Middle frontal gyrus (tissue), 1 donor: ENCODE data around the gene MTF1.
A peak's percentile ranks its signal among the peaks of the same experiment; 100 is the strongest.
"Not testable (repeated sequence)": the region's sequence is repeated elsewhere in the genome, so short reads cannot be mapped to it uniquely, and the experiment has no call there.

ENCODE experiments used
- DNase-seq: peaks from one replicate; pipeline ENCODE4 v3.0.0-alpha.2; 2015; ENCODE audit warnings: low spot score; ENCODE audit errors: extremely low spot score

The MTF1 gene

DNA sequence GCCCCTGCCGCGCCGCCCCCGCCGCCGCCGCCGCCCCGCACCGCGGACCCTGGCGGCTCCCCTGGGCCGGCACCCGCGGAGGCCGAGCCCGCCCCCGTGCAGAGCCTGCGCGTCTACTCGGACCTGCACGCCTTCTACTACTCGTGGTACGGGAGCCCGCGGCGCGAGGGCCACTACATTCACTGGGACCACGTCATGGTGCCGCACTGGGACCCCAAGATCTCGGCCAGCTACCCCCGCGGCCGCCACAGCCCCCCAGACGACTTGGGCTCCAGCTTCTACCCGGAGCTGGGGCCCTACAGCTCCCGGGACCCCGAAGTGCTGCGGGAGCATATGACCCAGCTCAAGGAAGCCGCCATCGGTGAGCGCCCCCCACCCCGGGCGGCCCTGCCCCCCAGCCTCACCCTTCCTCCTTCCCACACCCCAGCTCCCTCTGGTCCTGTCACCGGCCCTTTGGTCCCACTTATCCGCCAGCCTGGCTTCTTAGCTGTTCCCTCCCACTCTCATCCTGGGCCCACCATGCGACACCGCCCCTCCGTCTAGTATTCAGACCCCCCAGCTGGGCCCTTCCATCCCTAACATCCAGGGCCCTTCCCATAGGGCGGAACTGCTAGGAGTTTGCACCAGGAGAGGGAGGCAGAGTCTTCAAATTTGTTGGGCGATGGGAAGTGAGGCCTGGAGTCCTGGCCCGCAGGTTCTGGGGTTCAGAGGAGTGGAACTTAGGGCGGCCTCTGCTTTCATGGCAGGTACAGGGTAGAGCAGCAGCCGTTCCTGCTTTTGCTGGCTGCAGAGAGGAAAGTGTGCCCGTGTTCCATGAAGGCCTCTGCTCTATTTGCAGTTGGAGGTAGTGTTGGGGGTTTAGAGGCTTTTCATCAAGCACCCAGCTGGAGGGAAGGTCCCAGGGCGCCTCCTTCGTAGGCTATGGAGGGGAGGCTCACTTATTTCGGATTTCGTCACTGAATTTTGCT lies 64.7 kb downstream of the MTF1 start:
- DNase-seq, result no peak

GRCh38 chr1:37793773-37794371 lies 65.5 kb downstream of the MTF1 start, which contains the start of gene MANEAL:
Gene MANEAL, plus strand, starts transcription at chr1:37793847. Its CDS starts 336 bp downstream, at chr1:37794183.
- DNase-seq, result peak; percentile 12

- no peak for DNase-seq
These were observed 66.3 kb downstream of the MTF1 start for GRCh38 chr1:37792943-37793686.

DNA sequence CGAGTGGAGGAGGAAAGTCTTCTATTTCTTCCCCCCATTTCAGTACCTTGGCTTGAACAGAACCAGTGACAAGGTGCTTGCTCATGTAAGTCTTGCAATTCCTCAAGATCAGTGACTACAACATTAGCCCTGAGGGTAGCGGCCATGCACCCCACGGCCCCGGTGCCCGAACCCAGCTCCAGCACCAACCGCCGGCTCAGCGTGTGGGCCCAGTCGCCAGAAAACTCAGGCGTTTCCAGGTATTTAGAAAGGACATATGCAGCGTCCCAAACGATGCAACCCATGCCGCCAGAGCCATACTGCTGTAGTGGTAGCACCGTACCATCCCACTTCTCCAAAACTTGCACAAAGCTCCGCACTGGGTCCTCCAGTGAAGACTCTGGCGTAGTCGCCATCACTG lies 76.9 kb downstream of the MTF1 start:
- DNase-seq, result no peak

GRCh38 chr1:37778654-37779053 lies 80.7 kb downstream of the MTF1 start:
- no peak for DNase-seq

DNA sequence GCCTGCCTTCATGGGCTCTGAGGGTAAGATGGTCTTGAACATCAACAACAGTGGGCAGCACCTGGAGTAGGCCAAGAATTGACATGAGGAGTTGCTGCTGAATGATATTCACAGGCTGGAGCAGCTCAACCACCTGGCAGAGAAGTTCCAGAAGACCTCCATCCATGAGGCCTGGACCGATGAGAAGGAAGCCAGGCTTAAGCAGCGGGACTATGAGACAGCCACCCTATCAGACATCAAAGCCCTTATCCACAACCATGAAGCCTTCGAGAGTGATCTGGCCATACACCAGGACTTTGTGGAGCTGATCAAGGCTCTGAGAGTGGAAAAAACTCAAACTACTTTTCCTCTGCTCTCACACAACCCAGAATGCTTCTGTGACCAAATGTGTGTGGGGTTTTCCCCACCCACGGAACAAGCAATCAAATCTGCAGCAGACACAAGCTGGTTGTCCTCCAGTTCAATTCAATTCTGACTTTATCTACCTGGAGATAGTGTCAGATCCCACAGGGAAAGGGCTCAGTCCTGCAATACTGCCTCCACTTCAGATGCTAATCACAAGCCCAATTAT lies 82.4 kb downstream of the MTF1 start:
- no peak for DNase-seq

GRCh38 chr1:37771440-37771839 lies 88.0 kb downstream of the MTF1 start:
- DNase-seq, result not testable (repeated sequence)

- DNase-seq, result no peak
These were observed 91.9 kb downstream of the MTF1 start for GRCh38 chr1:37767488-37767887.

GRCh38 chr1:37765916-37766664 lies 93.3 kb downstream of the MTF1 start:
- no peak for DNase-seq

DNA sequence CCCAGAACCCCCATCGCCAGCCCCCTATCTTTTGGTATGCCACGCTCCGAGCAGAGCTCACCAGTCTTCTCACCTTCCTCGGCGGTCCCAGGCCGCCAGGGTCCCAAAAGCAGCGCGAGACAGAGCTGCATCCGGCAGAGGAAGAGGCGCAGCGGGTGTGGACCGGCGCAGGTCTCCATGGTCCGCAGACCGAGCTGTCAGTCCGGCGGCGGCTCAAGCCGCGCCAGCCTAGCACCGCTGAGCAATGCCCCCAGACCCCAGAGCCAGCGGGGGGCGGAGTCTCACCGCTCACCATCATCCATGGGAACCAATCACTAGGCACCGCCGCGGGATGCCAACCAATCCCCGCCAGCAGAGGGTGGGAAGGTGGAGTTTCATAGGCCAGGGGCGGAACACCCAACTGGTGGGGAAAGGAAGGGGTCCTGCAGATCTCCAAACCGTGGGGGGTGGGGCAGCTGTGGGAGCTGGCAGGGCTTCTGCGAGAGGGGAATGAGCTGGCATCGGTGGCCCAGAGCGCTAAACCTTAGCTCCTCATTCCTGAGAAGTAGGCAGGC lies 94.4 kb downstream of the MTF1 start, which contains the start of gene EPHA10:
TSS of gene EPHA10 (minus strand) at position 233 of the 554 bp plus-strand sequence. CDS start at position 179, 54 bp downstream.
- DNase-seq, result peak; percentile 47

GRCh38 chr1:37764414-37764825 lies 95.0 kb downstream of the MTF1 start:
- DNase-seq, result no peak

- DNase-seq, result no peak
These were observed 95.5 kb downstream of the MTF1 start for GRCh38 chr1:37763791-37764413.

DNA sequence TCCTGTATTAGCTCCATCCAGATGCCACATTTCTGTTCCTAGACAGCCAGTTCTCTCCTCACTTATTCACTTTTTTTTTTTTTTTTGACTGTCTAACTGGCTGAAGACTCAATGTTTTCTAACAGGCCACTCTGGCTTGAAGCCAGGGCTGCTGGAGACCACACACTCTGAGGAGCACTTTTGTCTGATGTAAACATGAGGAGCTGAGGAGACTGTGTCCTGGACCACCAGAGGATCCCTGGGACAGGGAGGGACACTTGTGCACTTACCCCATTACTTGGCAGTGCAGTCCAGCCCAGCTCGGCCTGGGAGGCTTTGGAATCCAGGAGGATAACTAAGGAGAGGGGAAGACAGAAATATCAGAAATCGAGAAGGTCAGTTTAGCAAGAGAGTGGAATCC lies 96.9 kb downstream of the MTF1 start:
- no peak for DNase-seq

DNA sequence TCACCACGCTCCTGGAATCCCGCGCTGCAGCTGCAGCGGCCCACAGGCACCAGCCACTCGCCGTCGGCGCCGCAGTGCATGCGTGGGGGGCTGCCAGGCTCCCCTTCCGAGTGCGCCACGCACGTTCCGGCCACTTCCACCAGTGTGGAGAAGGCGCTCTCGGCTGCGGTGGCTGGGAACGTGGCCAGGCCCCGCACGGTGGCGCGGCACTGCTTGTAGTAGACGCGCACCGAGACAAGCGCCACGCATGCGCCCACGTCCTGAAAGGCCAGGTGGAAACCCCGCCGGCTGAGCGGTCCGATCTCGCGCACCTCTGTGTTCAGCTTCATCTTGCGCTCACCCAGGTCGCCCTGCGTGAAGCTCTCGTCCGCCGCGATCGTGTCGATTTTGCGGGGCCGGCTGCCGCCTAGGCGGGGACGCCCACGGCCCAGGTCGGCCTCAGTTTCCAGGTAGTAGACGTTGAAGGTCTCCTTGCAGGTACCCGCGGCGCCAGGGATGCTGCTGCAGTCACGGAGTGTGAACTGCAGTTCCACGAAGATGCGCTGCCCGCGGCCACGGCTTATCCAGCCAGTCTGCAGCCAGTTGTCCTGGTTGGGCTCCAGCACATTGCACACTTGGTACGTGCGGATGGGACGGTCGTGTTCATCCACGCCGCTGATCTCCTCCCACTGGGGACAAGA lies 97.8 kb downstream of the MTF1 start:
- no peak for DNase-seq
